ENCODE measurements around the gene STEAP1B.
"Not testable (repeated sequence)": the region's sequence is repeated elsewhere in the genome, so short reads cannot be mapped to it uniquely, and the experiment has no call there.

GRCh38 chr7:22523478-22524352 lies 23.7 kb upstream of the STEAP1B start:
- TF ChIP-seq POLR2A (IDR thresholded peaks at IDR 0.05; ENCODE audit: low read depth); POLR2AphosphoS5 (IDR thresholded peaks at IDR 0.05); EP300 (IDR thresholded peaks at IDR 0.05): not testable (repeated sequence)
- TF ChIP-seq CTCF (IDR thresholded peaks at IDR 0.05) = peak in 1 of 3 experiments; percentile 41

Data from esophagus muscularis mucosa (tissue), 4 donors.